GM04504 (cell line): ENCODE results near the gene CASK.

Source experiments
- DNase-seq: peaks from one replicate; pipeline ENCODE4 v3.0.0-alpha.2; 2012; ENCODE audit warnings: low read depth

Gene CASK

GRCh38 chrX:41559235-41560052 lies 363.9 kb downstream of the CASK start:
- peak; percentile 33 for DNase-seq

DNA sequence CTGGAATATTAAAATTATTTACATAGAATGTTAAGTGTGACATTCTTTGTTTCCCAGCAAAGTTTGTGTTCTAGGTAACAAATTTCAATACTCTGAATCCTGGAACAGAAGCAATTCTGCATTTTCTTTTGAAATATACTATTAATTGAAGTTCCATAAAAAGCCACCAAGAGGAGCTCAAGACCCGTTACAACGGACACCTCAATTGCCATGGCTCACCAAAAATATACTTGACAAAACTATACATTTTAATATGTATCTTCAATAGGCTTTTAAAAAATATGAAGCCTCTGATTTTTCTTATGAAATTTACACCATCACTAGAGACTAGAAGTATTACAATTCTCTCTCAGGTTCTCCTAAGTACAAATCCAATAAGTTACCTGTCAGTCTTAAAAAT lies 364.8 kb downstream of the CASK start:
- no peak for DNase-seq

GRCh38 chrX:41556958-41557357 lies 366.4 kb downstream of the CASK start:
- no peak for DNase-seq

- no peak for DNase-seq
Observed at GRCh38 chrX:41553688-41554087, 369.7 kb downstream of the CASK start.

- DNase-seq = no peak
Observed at GRCh38 chrX:41548411-41548810, 374.9 kb downstream of the CASK start.

- DNase-seq = no peak
Observed at GRCh38 chrX:41543668-41544067, 379.7 kb downstream of the CASK start.

GRCh38 chrX:41543025-41543424 lies 380.3 kb downstream of the CASK start:
- no peak for DNase-seq

DNA sequence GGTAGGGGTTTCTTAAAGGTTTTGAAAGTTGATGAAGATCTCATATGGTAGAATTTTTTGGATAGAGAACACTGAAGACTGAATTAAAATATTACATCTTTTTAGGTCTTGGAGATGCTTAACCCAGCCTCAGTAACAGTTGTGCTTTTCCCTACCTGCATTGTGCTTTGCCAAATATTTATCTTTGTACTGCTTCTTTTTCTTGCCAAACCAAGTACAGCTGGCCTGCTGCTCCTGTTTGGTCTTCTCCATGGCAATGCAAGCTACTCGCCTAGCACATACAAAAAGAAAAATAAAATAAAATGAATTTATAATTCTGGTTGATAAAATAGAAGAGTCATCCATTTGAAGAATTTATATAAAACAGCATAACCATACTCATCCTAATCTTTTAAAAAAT lies 380.8 kb downstream of the CASK start:
- DNase-seq = no peak

DNA sequence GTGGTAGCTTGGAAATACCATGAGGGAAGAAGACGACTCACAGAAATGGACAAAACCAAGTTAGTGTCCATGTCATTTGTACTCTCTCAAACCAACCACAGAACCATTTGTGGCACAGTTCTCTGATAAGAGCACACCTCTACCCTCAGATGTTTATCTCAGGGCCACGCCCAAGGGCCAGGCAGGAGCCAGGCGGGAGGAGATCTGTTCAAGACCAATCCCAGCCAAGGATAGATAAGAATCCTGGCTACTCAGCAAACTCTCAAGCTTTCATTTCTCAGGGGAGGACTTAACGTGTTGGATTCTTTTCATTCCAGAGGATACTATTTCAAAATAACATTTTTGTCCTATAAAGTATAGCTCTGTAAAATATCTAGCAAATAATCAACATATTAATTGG lies 381.2 kb downstream of the CASK start:
- DNase-seq = no peak

GRCh38 chrX:41541386-41541785 lies 382.0 kb downstream of the CASK start:
- no peak for DNase-seq

- DNase-seq = no peak
Observed at GRCh38 chrX:41538707-41539106, 384.6 kb downstream of the CASK start.

GRCh38 chrX:41530085-41530484 lies 393.3 kb downstream of the CASK start:
- no peak for DNase-seq

GRCh38 chrX:41529221-41529620 lies 394.1 kb downstream of the CASK start:
- no peak for DNase-seq

- no peak for DNase-seq
Observed at GRCh38 chrX:41528784-41529183, 394.6 kb downstream of the CASK start.

DNA sequence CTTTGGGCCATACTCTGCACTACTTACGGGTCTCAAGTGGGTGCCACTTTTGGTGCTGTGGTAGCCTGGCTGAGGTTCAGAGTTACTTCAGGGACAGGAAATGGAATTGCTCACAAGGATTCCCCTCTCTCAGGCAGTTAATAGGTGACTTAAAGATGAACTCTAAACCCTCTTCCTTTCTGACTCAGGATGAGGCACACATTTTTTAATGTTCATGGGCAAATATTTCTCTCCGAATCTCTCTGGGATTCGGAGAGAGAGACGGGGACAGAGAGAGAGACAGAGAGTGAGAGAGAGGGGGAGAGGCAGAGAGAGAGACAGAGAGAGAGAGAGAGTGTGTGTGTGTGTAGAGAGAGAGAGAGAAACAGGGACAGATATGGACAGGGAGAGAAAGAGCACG lies 396.4 kb downstream of the CASK start:
- DNase-seq = peak; percentile 12

DNA sequence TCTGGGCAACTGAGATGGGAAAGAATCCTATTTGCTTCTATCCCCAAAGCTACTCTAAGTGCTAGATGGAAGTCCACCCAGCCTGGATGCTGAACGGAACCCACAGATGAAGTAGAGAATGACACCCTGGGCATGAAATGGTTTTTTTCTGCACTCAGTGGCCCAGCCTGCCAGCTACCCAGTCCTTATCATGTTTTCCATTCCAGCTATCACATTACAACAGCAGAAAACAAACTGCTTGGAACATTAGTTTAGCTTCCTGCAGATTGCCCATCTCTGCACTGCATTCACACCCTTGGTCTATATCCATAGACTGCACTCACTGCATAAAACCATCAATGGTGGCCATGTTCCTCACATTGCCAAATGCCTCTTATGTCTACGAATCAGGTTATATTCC lies 397.1 kb downstream of the CASK start:
- DNase-seq = no peak

DNA sequence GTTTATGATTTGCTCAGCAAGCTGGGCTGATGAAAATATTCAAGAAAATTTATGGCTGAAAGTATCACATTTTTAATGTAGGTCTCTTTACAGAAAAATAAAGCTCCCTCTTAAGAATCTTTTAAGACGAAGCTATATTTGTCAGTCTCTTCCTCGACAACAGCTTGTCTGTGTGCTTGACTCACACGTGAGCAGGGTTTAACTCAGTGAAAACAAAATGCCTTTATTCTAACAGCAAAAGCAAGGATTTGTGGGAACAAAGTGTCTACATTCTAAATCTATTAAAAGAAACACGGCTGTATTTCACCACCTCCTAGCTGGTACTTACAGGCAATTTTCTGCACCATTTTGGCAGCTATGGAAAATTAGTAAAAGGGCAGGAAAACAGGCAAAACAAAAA lies 400.7 kb downstream of the CASK start:
- no peak for DNase-seq

- DNase-seq = no peak
Observed at GRCh38 chrX:41522081-41522480, 401.3 kb downstream of the CASK start.

DNA sequence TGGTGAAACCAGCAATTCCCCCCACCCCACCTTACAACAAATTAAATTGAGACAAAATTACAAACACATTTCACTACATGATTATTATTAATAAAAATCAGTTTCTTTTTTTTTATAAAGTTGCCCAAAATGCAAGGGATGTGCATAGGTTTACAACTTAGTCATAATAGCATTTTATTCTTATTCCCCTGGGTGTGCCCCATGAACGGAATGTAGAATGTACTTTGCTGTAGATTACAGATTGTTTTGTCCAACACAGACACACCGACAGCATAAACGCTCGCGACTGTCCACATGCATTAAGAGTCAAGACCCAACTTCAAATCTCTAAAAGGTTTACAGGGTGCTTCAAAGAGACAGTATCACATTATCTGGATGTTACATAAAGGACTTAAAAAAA lies 403.9 kb downstream of the CASK start:
- DNase-seq = no peak

GRCh38 chrX:41518841-41519220 lies 404.5 kb downstream of the CASK start:
- no peak for DNase-seq

DNA sequence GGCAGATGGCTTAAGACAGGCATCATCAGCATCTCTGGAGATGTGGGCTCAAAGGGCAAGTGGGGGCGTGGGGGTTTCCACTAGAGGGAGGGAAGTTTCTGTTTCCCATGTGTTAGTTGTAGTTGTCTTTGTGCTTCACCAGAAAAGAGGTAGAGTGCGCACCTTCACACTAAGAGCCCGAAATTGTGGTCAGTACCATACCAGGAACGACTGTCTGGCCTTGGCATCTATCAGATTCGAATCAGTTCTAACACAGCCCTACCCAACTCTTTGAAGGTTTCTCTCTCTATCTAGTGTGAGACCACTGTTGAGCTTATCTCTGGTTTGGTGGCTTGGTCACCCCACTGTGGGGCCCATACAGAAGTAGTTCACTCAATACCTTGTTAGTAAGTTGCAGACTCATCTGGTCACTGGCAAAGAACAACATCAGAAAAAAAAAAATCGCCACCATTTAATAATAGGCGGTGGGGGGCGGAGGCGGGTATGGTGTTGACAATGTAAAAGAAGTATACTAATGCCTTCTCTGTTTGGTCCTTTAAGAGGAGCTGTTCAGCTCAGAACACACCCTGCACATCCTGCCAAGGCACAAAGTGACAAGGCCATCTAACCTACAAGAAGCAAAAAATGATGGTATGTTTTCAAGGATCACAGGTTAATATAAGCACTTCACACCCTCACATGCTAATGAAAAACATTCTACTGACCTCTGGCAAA lies 405.1 kb downstream of the CASK start:
- DNase-seq = no peak

DNA sequence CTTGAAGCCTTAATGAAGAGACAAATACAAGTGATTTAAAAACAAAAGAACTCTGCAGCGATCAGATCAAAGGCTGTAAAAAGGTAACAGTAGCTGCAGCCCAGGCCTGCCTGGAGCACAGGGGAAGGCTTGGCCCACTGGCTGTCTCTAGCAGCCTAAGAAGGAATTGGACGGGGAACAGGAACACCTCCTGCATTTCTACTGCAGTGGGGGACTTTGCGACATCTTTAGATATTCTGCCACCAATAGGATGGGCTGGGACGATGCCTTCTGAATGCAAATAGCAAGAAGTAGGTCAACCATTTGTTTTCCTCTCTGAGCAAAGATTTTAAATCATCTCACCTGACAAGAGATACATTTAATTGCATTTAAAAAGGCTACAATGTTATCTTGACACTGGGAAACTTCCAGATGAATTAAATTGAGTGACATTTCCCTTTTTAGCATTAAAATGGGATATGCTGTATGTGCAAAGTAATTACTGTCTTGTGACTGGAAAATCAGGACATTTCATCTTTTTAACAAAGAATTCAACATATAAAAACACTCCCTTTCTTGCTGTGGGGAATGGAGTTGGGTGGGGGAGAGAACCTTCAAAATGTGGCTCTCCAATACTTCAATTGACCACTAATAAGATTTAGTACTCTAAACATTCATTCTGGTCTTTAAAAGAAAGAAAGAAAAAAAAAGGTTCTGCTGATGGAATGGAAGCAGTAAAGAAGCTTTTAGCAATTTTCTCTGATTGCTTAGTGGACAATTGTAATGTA lies 406.2 kb downstream of the CASK start:
- no peak for DNase-seq

GRCh38 chrX:41516456-41516855 lies 406.9 kb downstream of the CASK start:
- DNase-seq = no peak
